ENCODE measurements around the gene KCTD21.

KCTD21 gene

GRCh38 chr11:78138694-78139421 lies 49.6 kb downstream of the KCTD21 start:
- DNase-seq = peak in 2 of 4 experiments; percentile 11 to 15

GRCh38 chr11:78138291-78138690 lies 50.1 kb downstream of the KCTD21 start:
- no peak for DNase-seq

GRCh38 chr11:78132475-78132874 lies 56.0 kb downstream of the KCTD21 start:
- no peak for DNase-seq

GRCh38 chr11:78131956-78132355 lies 56.5 kb downstream of the KCTD21 start:
- DNase-seq = no peak

- no peak for DNase-seq
Measured at GRCh38 chr11:78127403-78127802, 61.0 kb downstream of the KCTD21 start.
